HG03469 (cell line): ENCODE data around the gene PPM1G.

Experiments used
- ATAC-seq: cut with Tn5 transposase; IDR thresholded peaks from one replicate; pipeline ENCODE4 v1.9.1; 2021; ENCODE audit warnings: mild to moderate bottlenecking, moderate library complexity, moderate number of reproducible peaks; ENCODE audit not compliant: unreplicated experiment

PPM1G gene

GRCh38 chr2:27412419-27413152 lies 3.2 kb upstream of the PPM1G start:
- no peak for ATAC-seq

- ATAC-seq: peak; percentile 7
Observed at GRCh38 chr2:27408601-27409320, 630 bp downstream of the PPM1G start.

- ATAC-seq: no peak
Observed at GRCh38 chr2:27407798-27408491, 1.4 kb downstream of the PPM1G start.

GRCh38 chr2:27400348-27401135 lies 8.8 kb downstream of the PPM1G start:
- ATAC-seq: no peak

GRCh38 chr2:27398962-27399361 lies 10.4 kb downstream of the PPM1G start:
- no peak for ATAC-seq

- ATAC-seq: no peak
Observed at GRCh38 chr2:27393225-27393624, 16.2 kb downstream of the PPM1G start.

- ATAC-seq: no peak
Observed at GRCh38 chr2:27390822-27391679, 18.3 kb downstream of the PPM1G start.

GRCh38 chr2:27381577-27382181 lies 27.7 kb downstream of the PPM1G start:
- ATAC-seq: no peak

GRCh38 chr2:27380626-27381545 lies 28.5 kb downstream of the PPM1G start, which contains the start of gene ZNF513:
Gene ZNF513, minus strand, starts transcription at chr2:27380734. Its CDS starts 208 bp downstream, at chr2:27380526.
- no peak for ATAC-seq

GRCh38 chr2:27379836-27380625 lies 29.4 kb downstream of the PPM1G start:
- no peak for ATAC-seq

- no peak for ATAC-seq
Observed at GRCh38 chr2:27379383-27379835, 30.0 kb downstream of the PPM1G start.

GRCh38 chr2:27378809-27379290 lies 30.5 kb downstream of the PPM1G start:
- no peak for ATAC-seq

GRCh38 chr2:27378096-27378808 lies 31.1 kb downstream of the PPM1G start:
- ATAC-seq: no peak

GRCh38 chr2:27377618-27378095 lies 31.7 kb downstream of the PPM1G start:
- no peak for ATAC-seq

GRCh38 chr2:27376866-27377617 lies 32.3 kb downstream of the PPM1G start:
- ATAC-seq: no peak
